Vagina (tissue), 2 donors: ENCODE results near the gene TMEM163. TPM values are rescaled to one million over a fixed set of nuclear protein-coding genes. Genes with fewer than 3 reads are reported as not detected.

Experiments used
- DNase-seq, 2 donors: peaks; one replicate each; pipeline ENCODE4 v3.0.0-alpha.2; 2017; ENCODE audit errors: extremely low spot score in 2 of 2
- H3K27ac ChIP-seq: fragments of 200-600 bp; sonication (generic); one replicate; pipeline ENCODE4 v1.5.1; 2019
- H3K27me3 ChIP-seq: fragments of 200-600 bp; sonication (generic); one replicate; pipeline ENCODE4 v1.5.1; 2019
- H3K36me3 ChIP-seq, 2 donors: fragments of 200-600 bp; sonication (generic); one replicate each; pipeline ENCODE4 v1.5.1; 2017 to 2019
- H3K4me1 ChIP-seq: fragments of 200-600 bp; sonication (generic); one replicate; pipeline ENCODE4 v1.5.1; 2019
- H3K4me3 ChIP-seq, 2 donors: fragments of 200-600 bp; sonication (generic); 1 replicate in 1 of 2; 2 replicates in 1 of 2; pipeline ENCODE4 v1.5.1; 2016 to 2019
- H3K9me3 ChIP-seq: fragments of 200-600 bp; sonication (generic); one replicate; pipeline ENCODE4 v1.5.1; 2019
- CTCF ChIP-seq, 3 experiments: fragments of 450-650 bp in 2 of 3; fragments of 200-600 bp in 1 of 3; sonication (generic) in 1 of 3; IDR thresholded peaks; one replicate each; pipeline ENCODE4 v1.5.1; 2017 to 2019; ENCODE audit warnings: antibody characterized with exemption in 3 of 3, mild to moderate bottlenecking in 2 of 3, moderate library complexity in 2 of 3
- POLR2A ChIP-seq, 2 donors: fragments of 450-650 bp; IDR thresholded peaks; one replicate each; pipeline ENCODE4 v1.6.1; 2017; ENCODE audit warnings: antibody characterized with exemption in 2 of 2, mild to moderate bottlenecking in 2 of 2, moderate library complexity in 2 of 2
- POLR2AphosphoS5 ChIP-seq, 2 donors: sonication (generic); formaldehyde crosslinking; IDR thresholded peaks; one replicate each; pipeline ENCODE4 v1.9.0; 2017; ENCODE audit warnings: antibody characterized with exemption in 2 of 2, mild to moderate bottlenecking in 2 of 2, low read depth in 1 of 2; ENCODE audit not compliant: insufficient read depth in 1 of 2
- intact Hi-C: fragments of 100-400 bp; cut with DNase I; formaldehyde crosslinking; loops from one replicate; pipeline ENCODE4 v1.15.1; 2023
- total RNA-seq: library from RNA; depleted of rRNA; stranded (reverse); fragments of >200 nt; gene quantifications from one replicate; pipeline ENCODE4 v1.2.3, GENCODE V29; 2016

TMEM163 gene
- total RNA-seq, 1 donor from 2014 or later, result not detected

- no peak for DNase-seq
- no peaks in the 10 kb centered on the region for H3K4me1 ChIP-seq
- H3K9me3 ChIP-seq, result no peaks in the 10 kb centered on the region
- H3K36me3 ChIP-seq, result no peaks in the 10 kb centered on the region
- no peak overlapping the region for H3K4me3 ChIP-seq
- TF ChIP-seq CTCF (IDR thresholded peaks at IDR 0.05), result no peak
- TF ChIP-seq POLR2AphosphoS5 (IDR thresholded peaks at IDR 0.05; ENCODE audit: insufficient read depth in 1 of 2, low read depth in 1 of 2), result no peak
- no peak for TF ChIP-seq POLR2A (IDR thresholded peaks at IDR 0.05)
- intact Hi-C loops, result no loop called here
- H3K27ac ChIP-seq, result no peak overlapping the region
- H3K27me3 ChIP-seq, result no peaks in the 10 kb centered on the region
Observed at GRCh38 chr2:134667541-134667940, 51.3 kb downstream of the TMEM163 start.

- Histone ChIP-seq H3K4me3 (no peak overlapping the region), H3K36me3 (no peaks in the 10 kb centered on the region), H3K27me3 (no peaks in the 10 kb centered on the region), H3K4me1 (no peaks in the 10 kb centered on the region), H3K27ac (no peak overlapping the region), H3K9me3 (no peaks in the 10 kb centered on the region)
- no peak for DNase-seq
- TF ChIP-seq POLR2AphosphoS5 (IDR thresholded peaks at IDR 0.05; ENCODE audit: insufficient read depth in 1 of 2, low read depth in 1 of 2), result no peak
- no peak for TF ChIP-seq CTCF (IDR thresholded peaks at IDR 0.05)
- TF ChIP-seq POLR2A (IDR thresholded peaks at IDR 0.05), result no peak
- intact Hi-C loops, result no loop called here
Observed at GRCh38 chr2:134667081-134667480, 51.7 kb downstream of the TMEM163 start.

- Histone ChIP-seq H3K4me1 (no peaks in the 10 kb centered on the region), H3K27ac (no peak overlapping the region), H3K27me3 (no peaks in the 10 kb centered on the region), H3K9me3 (no peaks in the 10 kb centered on the region), H3K4me3 (no peak overlapping the region), H3K36me3 (no peaks in the 10 kb centered on the region)
- TF ChIP-seq POLR2AphosphoS5 (IDR thresholded peaks at IDR 0.05; ENCODE audit: insufficient read depth in 1 of 2, low read depth in 1 of 2), result no peak
- TF ChIP-seq POLR2A (IDR thresholded peaks at IDR 0.05), result no peak
- TF ChIP-seq CTCF (IDR thresholded peaks at IDR 0.05), result no peak
- intact Hi-C loops, result no loop called here
- DNase-seq, result no peak
Observed at GRCh38 chr2:134665727-134666506, 52.9 kb downstream of the TMEM163 start.

GRCh38 chr2:134663451-134664450 lies 55.0 kb downstream of the TMEM163 start:
- H3K27me3 ChIP-seq, result no peaks in the 10 kb centered on the region
- H3K4me3 ChIP-seq, result no peak overlapping the region
- no peak for DNase-seq
- H3K27ac ChIP-seq, result no peak overlapping the region
- intact Hi-C loops, result no loop called here
- no peaks in the 10 kb centered on the region for H3K4me1 ChIP-seq
- no peaks in the 10 kb centered on the region for H3K36me3 ChIP-seq
- no peaks in the 10 kb centered on the region for H3K9me3 ChIP-seq
- TF ChIP-seq POLR2AphosphoS5 (IDR thresholded peaks at IDR 0.05; ENCODE audit: insufficient read depth in 1 of 2, low read depth in 1 of 2), result no peak
- TF ChIP-seq POLR2A (IDR thresholded peaks at IDR 0.05), result no peak
- no peak for TF ChIP-seq CTCF (IDR thresholded peaks at IDR 0.05)
